ENCODE data around the gene PBXIP1. TPM values are rescaled to one million over a fixed set of nuclear protein-coding genes. Genes with fewer than 3 reads are reported as not detected.

The PBXIP1 gene
- total RNA-seq, 1 experiment from 2014 or later = 26.5 TPM

DNA sequence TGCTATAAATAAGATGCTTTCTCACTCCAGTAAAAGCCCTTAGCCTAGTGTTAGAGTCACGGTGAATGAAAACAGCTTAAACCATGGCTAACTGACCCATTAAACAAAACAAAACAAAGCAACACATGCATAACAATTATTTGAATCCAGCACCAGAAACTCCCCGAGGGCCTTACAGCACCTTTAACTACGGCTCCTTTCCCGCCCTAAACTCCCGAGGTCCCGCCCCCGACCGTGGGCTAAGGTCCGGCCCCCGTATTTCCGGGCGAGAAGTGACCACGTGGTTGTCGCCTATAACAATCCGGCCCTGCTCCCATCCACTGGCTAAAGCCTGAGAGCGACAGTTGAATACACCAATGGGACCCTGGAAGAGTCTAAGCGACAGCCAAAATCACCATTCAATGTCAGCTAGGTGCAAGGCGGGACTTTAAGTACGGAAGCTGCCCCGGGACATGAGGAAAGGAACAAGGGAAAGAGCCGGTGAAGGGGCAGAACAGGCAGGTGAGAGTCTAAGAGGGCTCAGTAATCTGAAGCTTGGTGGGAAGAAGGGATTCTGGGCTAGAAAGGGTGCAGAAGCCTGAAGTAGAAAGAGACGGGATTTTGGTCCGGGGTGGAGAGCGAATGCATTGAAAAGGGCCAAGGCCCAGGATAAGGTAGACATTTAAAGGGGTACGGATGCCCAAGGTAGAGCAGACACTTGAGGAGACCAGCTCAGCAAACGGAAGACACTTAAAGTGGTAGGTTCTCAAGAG lies 27.2 kb upstream of the PBXIP1 start, which contains the start of gene FLAD1 (continued):
- TF ChIP-seq ZNF232 (CRISPR knock-in tag; IDR thresholded peaks at IDR 0.05) = no peak
- TF ChIP-seq NFYB (CRISPR knock-in tag; conservative IDR thresholded peaks at IDR 0.05; ENCODE audit: low read depth) = peak; percentile 98
- TF ChIP-seq, protein P1, sequence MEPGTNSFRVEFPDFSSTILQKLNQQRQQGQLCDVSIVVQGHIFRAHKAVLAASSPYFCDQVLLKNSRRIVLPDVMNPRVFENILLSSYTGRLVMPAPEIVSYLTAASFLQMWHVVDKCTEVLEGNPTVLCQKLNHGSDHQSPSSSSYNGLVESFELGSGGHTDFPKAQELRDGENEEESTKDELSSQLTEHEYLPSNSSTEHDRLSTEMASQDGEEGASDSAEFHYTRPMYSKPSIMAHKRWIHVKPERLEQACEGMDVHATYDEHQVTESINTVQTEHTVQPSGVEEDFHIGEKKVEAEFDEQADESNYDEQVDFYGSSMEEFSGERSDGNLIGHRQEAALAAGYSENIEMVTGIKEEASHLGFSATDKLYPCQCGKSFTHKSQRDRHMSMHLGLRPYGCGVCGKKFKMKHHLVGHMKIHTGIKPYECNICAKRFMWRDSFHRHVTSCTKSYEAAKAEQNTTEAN (CRISPR knock-in tag; IDR thresholded peaks at IDR 0.05) = no peak
- TF ChIP-seq, protein P2, sequence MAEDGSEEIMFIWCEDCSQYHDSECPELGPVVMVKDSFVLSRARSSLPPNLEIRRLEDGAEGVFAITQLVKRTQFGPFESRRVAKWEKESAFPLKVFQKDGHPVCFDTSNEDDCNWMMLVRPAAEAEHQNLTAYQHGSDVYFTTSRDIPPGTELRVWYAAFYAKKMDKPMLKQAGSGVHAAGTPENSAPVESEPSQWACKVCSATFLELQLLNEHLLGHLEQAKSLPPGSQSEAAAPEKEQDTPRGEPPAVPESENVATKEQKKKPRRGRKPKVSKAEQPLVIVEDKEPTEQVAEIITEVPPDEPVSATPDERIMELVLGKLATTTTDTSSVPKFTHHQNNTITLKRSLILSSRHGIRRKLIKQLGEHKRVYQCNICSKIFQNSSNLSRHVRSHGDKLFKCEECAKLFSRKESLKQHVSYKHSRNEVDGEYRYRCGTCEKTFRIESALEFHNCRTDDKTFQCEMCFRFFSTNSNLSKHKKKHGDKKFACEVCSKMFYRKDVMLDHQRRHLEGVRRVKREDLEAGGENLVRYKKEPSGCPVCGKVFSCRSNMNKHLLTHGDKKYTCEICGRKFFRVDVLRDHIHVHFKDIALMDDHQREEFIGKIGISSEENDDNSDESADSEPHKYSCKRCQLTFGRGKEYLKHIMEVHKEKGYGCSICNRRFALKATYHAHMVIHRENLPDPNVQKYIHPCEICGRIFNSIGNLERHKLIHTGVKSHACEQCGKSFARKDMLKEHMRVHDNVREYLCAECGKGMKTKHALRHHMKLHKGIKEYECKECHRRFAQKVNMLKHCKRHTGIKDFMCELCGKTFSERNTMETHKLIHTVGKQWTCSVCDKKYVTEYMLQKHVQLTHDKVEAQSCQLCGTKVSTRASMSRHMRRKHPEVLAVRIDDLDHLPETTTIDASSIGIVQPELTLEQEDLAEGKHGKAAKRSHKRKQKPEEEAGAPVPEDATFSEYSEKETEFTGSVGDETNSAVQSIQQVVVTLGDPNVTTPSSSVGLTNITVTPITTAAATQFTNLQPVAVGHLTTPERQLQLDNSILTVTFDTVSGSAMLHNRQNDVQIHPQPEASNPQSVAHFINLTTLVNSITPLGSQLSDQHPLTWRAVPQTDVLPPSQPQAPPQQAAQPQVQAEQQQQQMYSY (CRISPR knock-in tag; IDR thresholded peaks at IDR 0.05) = no peak
- TF ChIP-seq ELF4 (CRISPR knock-in tag; IDR thresholded peaks at IDR 0.05; ENCODE audit: low read depth) = no peak
- no peak for TF ChIP-seq ZNF263 (CRISPR knock-in tag; IDR thresholded peaks at IDR 0.05; ENCODE audit: low read depth)
- TF ChIP-seq TEAD4 (CRISPR knock-in tag; IDR thresholded peaks at IDR 0.05) = no peak
- TF ChIP-seq NFE2L1 (CRISPR knock-in tag; IDR thresholded peaks at IDR 0.05) = no peak; the same call in 1 of the 2 replicates
- TF ChIP-seq HMGA2 (CRISPR knock-in tag; IDR thresholded peaks at IDR 0.05) = no peak
- no peak for TF ChIP-seq ESRRA (CRISPR knock-in tag; IDR thresholded peaks at IDR 0.05; ENCODE audit: borderline replicate concordance)
- TF ChIP-seq, protein P3, sequence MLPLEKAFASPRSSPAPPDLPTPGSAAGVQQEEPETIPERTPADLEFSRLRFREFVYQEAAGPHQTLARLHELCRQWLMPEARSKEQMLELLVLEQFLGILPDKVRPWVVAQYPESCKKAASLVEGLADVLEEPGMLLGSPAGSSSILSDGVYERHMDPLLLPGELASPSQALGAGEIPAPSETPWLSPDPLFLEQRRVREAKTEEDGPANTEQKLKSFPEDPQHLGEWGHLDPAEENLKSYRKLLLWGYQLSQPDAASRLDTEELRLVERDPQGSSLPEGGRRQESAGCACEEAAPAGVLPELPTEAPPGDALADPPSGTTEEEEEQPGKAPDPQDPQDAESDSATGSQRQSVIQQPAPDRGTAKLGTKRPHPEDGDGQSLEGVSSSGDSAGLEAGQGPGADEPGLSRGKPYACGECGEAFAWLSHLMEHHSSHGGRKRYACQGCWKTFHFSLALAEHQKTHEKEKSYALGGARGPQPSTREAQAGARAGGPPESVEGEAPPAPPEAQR (CRISPR knock-in tag; IDR thresholded peaks at IDR 0.05) = no peak
- peak; percentile 74; the same call in 1 of the 2 replicates for TF ChIP-seq SP1 (CRISPR knock-in tag; conservative IDR thresholded peaks at IDR 0.05)
- TF ChIP-seq, protein P4, sequence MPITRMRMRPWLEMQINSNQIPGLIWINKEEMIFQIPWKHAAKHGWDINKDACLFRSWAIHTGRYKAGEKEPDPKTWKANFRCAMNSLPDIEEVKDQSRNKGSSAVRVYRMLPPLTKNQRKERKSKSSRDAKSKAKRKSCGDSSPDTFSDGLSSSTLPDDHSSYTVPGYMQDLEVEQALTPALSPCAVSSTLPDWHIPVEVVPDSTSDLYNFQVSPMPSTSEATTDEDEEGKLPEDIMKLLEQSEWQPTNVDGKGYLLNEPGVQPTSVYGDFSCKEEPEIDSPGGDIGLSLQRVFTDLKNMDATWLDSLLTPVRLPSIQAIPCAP (CRISPR knock-in tag; IDR thresholded peaks at IDR 0.05) = no peak
- TF ChIP-seq, protein P5, sequence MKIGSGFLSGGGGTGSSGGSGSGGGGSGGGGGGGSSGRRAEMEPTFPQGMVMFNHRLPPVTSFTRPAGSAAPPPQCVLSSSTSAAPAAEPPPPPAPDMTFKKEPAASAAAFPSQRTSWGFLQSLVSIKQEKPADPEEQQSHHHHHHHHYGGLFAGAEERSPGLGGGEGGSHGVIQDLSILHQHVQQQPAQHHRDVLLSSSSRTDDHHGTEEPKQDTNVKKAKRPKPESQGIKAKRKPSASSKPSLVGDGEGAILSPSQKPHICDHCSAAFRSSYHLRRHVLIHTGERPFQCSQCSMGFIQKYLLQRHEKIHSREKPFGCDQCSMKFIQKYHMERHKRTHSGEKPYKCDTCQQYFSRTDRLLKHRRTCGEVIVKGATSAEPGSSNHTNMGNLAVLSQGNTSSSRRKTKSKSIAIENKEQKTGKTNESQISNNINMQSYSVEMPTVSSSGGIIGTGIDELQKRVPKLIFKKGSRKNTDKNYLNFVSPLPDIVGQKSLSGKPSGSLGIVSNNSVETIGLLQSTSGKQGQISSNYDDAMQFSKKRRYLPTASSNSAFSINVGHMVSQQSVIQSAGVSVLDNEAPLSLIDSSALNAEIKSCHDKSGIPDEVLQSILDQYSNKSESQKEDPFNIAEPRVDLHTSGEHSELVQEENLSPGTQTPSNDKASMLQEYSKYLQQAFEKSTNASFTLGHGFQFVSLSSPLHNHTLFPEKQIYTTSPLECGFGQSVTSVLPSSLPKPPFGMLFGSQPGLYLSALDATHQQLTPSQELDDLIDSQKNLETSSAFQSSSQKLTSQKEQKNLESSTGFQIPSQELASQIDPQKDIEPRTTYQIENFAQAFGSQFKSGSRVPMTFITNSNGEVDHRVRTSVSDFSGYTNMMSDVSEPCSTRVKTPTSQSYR (CRISPR knock-in tag; IDR thresholded peaks at IDR 0.05) = no peak
- TF ChIP-seq, protein P6, sequence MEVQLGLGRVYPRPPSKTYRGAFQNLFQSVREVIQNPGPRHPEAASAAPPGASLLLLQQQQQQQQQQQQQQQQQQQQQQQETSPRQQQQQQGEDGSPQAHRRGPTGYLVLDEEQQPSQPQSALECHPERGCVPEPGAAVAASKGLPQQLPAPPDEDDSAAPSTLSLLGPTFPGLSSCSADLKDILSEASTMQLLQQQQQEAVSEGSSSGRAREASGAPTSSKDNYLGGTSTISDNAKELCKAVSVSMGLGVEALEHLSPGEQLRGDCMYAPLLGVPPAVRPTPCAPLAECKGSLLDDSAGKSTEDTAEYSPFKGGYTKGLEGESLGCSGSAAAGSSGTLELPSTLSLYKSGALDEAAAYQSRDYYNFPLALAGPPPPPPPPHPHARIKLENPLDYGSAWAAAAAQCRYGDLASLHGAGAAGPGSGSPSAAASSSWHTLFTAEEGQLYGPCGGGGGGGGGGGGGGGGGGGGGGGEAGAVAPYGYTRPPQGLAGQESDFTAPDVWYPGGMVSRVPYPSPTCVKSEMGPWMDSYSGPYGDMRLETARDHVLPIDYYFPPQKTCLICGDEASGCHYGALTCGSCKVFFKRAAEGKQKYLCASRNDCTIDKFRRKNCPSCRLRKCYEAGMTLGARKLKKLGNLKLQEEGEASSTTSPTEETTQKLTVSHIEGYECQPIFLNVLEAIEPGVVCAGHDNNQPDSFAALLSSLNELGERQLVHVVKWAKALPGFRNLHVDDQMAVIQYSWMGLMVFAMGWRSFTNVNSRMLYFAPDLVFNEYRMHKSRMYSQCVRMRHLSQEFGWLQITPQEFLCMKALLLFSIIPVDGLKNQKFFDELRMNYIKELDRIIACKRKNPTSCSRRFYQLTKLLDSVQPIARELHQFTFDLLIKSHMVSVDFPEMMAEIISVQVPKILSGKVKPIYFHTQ (CRISPR knock-in tag; IDR thresholded peaks at IDR 0.05) = peak; percentile 71; the same call in 1 of the 2 replicates
- TF ChIP-seq, protein P7, sequence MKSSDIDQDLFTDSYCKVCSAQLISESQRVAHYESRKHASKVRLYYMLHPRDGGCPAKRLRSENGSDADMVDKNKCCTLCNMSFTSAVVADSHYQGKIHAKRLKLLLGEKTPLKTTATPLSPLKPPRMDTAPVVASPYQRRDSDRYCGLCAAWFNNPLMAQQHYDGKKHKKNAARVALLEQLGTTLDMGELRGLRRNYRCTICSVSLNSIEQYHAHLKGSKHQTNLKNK (CRISPR knock-in tag; IDR thresholded peaks at IDR 0.05) = no peak
- TF ChIP-seq, protein P8, sequence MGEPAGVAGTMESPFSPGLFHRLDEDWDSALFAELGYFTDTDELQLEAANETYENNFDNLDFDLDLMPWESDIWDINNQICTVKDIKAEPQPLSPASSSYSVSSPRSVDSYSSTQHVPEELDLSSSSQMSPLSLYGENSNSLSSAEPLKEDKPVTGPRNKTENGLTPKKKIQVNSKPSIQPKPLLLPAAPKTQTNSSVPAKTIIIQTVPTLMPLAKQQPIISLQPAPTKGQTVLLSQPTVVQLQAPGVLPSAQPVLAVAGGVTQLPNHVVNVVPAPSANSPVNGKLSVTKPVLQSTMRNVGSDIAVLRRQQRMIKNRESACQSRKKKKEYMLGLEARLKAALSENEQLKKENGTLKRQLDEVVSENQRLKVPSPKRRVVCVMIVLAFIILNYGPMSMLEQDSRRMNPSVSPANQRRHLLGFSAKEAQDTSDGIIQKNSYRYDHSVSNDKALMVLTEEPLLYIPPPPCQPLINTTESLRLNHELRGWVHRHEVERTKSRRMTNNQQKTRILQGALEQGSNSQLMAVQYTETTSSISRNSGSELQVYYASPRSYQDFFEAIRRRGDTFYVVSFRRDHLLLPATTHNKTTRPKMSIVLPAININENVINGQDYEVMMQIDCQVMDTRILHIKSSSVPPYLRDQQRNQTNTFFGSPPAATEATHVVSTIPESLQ (CRISPR knock-in tag; IDR thresholded peaks at IDR 0.05) = no peak
- TF ChIP-seq SOX15 (CRISPR knock-in tag; IDR thresholded peaks at IDR 0.05) = no peak

All from WTC11 (cell line).